SK-N-MC (cell line): Measurements from ENCODE around the gene ST6GALNAC1.

Experiments used
- EZH2 ChIP-seq: fragments of 200-600 bp; sonication (generic); IDR thresholded peaks from one replicate; pipeline ENCODE4 v1.6.1; 2017; ENCODE audit warnings: antibody characterized with exemption
- POLR2AphosphoS5 ChIP-seq: IDR thresholded peaks from 2 replicates; pipeline ENCODE4 v1.6.1; 2012; ENCODE audit warnings: mild to moderate bottlenecking, low read depth, low read length, borderline replicate concordance

DNA sequence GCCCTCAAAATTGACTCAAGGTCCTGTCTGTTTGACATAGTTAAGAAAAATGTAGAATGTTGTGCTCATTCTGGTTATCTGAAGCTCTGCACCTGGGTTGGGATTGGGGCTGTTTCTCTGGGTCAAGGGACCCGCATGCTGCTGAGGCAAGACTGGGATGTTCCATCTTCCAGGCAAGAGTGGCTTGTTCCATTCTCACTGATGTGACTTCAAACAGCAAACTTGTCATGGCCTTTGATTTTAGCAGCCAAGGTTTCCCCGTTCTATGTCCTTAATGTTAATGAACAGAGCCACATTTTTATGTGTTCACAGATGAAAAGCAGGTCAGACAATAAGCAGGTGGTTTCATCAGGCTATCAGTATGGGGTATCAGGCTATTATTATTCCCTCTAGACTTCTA lies 25.7 kb downstream of the ST6GALNAC1 start:
- TF ChIP-seq POLR2AphosphoS5 (no peak), EZH2 (no peak)
